ENCODE data around the gene EMILIN2. TPM values are rescaled to one million over a fixed set of nuclear protein-coding genes. Genes with fewer than 3 reads are reported as not detected.

Gene EMILIN2
- total RNA-seq, 1 donor from 2014 or later = 6.8 TPM

- H3K27ac Mint-ChIP-seq (ENCODE audit: unreplicated experiment) = no peak overlapping the region
- H3K4me1 Mint-ChIP-seq (ENCODE audit: unreplicated experiment) = peaks cover 6% of the 10 kb centered on the region
- TF ChIP-seq CTCF (IDR thresholded peaks at IDR 0.05; ENCODE audit: unreplicated experiment) = no peak
- no peak overlapping the region for H3K4me3 Mint-ChIP-seq (ENCODE audit: unreplicated experiment)
- peaks cover 2% of the 10 kb centered on the region for H3K27me3 Mint-ChIP-seq (ENCODE audit: unreplicated experiment)
- H3K36me3 Mint-ChIP-seq (ENCODE audit: low read depth, unreplicated experiment) = peaks cover 13% of the 10 kb centered on the region
- DNase-seq (ENCODE audit: low spot score) = no peak
- H3K9me3 Mint-ChIP-seq (ENCODE audit: unreplicated experiment) = no peaks in the 10 kb centered on the region
These were observed 108.3 kb downstream of the EMILIN2 start for GRCh38 chr18:2954869-2955645.

GRCh38 chr18:2956056-2956455 is 109.2 kb downstream of the EMILIN2 start:
- Mint-ChIP-seq H3K4me3 (ENCODE audit: unreplicated experiment) (no peak overlapping the region), H3K27ac (ENCODE audit: unreplicated experiment) (no peak overlapping the region), H3K9me3 (ENCODE audit: unreplicated experiment) (no peaks in the 10 kb centered on the region), H3K4me1 (ENCODE audit: unreplicated experiment) (peaks cover 10% of the 10 kb centered on the region), H3K27me3 (ENCODE audit: unreplicated experiment) (peaks cover 2% of the 10 kb centered on the region), H3K36me3 (ENCODE audit: low read depth, unreplicated experiment) (peaks cover 13% of the 10 kb centered on the region)
- no peak for TF ChIP-seq CTCF (IDR thresholded peaks at IDR 0.05; ENCODE audit: unreplicated experiment)
- no peak for DNase-seq (ENCODE audit: low spot score)

- peaks cover 24% of the 10 kb centered on the region for H3K4me1 Mint-ChIP-seq (ENCODE audit: unreplicated experiment)
- H3K27ac Mint-ChIP-seq (ENCODE audit: unreplicated experiment) = no peak overlapping the region
- no peak for TF ChIP-seq CTCF (IDR thresholded peaks at IDR 0.05; ENCODE audit: unreplicated experiment)
- peaks cover 6% of the 10 kb centered on the region for H3K36me3 Mint-ChIP-seq (ENCODE audit: low read depth, unreplicated experiment)
- DNase-seq (ENCODE audit: low spot score) = no peak
- H3K9me3 Mint-ChIP-seq (ENCODE audit: unreplicated experiment) = no peaks in the 10 kb centered on the region
- H3K27me3 Mint-ChIP-seq (ENCODE audit: unreplicated experiment) = no peaks in the 10 kb centered on the region
- no peak overlapping the region for H3K4me3 Mint-ChIP-seq (ENCODE audit: unreplicated experiment)
These were observed 112.1 kb downstream of the EMILIN2 start for GRCh38 chr18:2958819-2959298.

- DNase-seq (ENCODE audit: low spot score) = no peak
- H3K9me3 Mint-ChIP-seq (ENCODE audit: unreplicated experiment) = no peaks in the 10 kb centered on the region
- no peak for TF ChIP-seq CTCF (IDR thresholded peaks at IDR 0.05; ENCODE audit: unreplicated experiment)
- H3K4me3 Mint-ChIP-seq (ENCODE audit: unreplicated experiment) = no peak overlapping the region
- peaks cover 24% of the 10 kb centered on the region for H3K4me1 Mint-ChIP-seq (ENCODE audit: unreplicated experiment)
- no peak overlapping the region for H3K27ac Mint-ChIP-seq (ENCODE audit: unreplicated experiment)
- no peaks in the 10 kb centered on the region for H3K27me3 Mint-ChIP-seq (ENCODE audit: unreplicated experiment)
- H3K36me3 Mint-ChIP-seq (ENCODE audit: low read depth, unreplicated experiment) = peaks cover 6% of the 10 kb centered on the region
These were observed 112.5 kb downstream of the EMILIN2 start for GRCh38 chr18:2959341-2959740.

GRCh38 chr18:2960983-2961696 is 114.3 kb downstream of the EMILIN2 start:
- Mint-ChIP-seq H3K27ac (ENCODE audit: unreplicated experiment) (no peak overlapping the region), H3K9me3 (ENCODE audit: unreplicated experiment) (no peaks in the 10 kb centered on the region), H3K4me1 (ENCODE audit: unreplicated experiment) (peaks cover 24% of the 10 kb centered on the region), H3K4me3 (ENCODE audit: unreplicated experiment) (no peak overlapping the region), H3K27me3 (ENCODE audit: unreplicated experiment) (no peaks in the 10 kb centered on the region), H3K36me3 (ENCODE audit: low read depth, unreplicated experiment) (peaks cover 3% of the 10 kb centered on the region)
- no peak for TF ChIP-seq CTCF (IDR thresholded peaks at IDR 0.05; ENCODE audit: unreplicated experiment)
- no peak for DNase-seq (ENCODE audit: low spot score)
